Measurements from ENCODE around the gene LPP. TPM values are rescaled to one million over a fixed set of nuclear protein-coding genes. Genes with fewer than 3 reads are reported as not detected.

LPP gene
- total RNA-seq, 1 donor from 2014 or later = 97.4 TPM

- H3K9me3 ChIP-seq (replicated peaks) = no peaks in the 10 kb centered on the region
- H3K4me1 ChIP-seq = peaks cover 51% of the 10 kb centered on the region
- intact Hi-C loops (cut with micrococcal nuclease) = no loop called here
- no peak for DNase-seq
- no peaks in the 10 kb centered on the region for H3K27me3 ChIP-seq (ENCODE audit: low read depth)
- H3K4me3 ChIP-seq = no peak overlapping the region
- no peak for TF ChIP-seq CTCF (IDR thresholded peaks at IDR 0.05; ENCODE audit: borderline replicate concordance)
- H3K36me3 ChIP-seq = no peaks in the 10 kb centered on the region
- no peak overlapping the region for H3K27ac ChIP-seq (replicated peaks)
Measured at GRCh38 chr3:188553569-188553968, 399.6 kb downstream of the LPP start.

GRCh38 chr3:188554404-188554803 lies 400.4 kb downstream of the LPP start:
- H3K4me1 ChIP-seq = peaks cover 57% of the 10 kb centered on the region
- no peaks in the 10 kb centered on the region for H3K9me3 ChIP-seq (replicated peaks)
- H3K4me3 ChIP-seq = no peak overlapping the region
- no peak for DNase-seq
- no peaks in the 10 kb centered on the region for H3K36me3 ChIP-seq
- H3K27me3 ChIP-seq (ENCODE audit: low read depth) = no peaks in the 10 kb centered on the region
- TF ChIP-seq CTCF (IDR thresholded peaks at IDR 0.05; ENCODE audit: borderline replicate concordance) = no peak
- intact Hi-C loops (cut with micrococcal nuclease) = no loop called here
- H3K27ac ChIP-seq (replicated peaks) = no peak overlapping the region

- intact Hi-C loops (cut with micrococcal nuclease) = no loop called here
Measured at GRCh38 chr3:188557235-188557634, 403.3 kb downstream of the LPP start.

GRCh38 chr3:188558343-188559071 lies 404.6 kb downstream of the LPP start:
- H3K27ac ChIP-seq (replicated peaks) = no peak overlapping the region
- intact Hi-C loops (cut with micrococcal nuclease) = no loop called here

More at GRCh38 chr3:188557235-188557634, 403.3 kb downstream of the LPP start:
- Histone ChIP-seq H3K27ac (replicated peaks) (no peak overlapping the region), H3K27me3 (ENCODE audit: low read depth) (no peaks in the 10 kb centered on the region), H3K9me3 (replicated peaks) (no peaks in the 10 kb centered on the region), H3K36me3 (no peaks in the 10 kb centered on the region), H3K4me1 (peaks cover 59% of the 10 kb centered on the region), H3K4me3 (no peak overlapping the region)
- TF ChIP-seq CTCF (IDR thresholded peaks at IDR 0.05; ENCODE audit: borderline replicate concordance) = no peak
- DNase-seq = no peak

GRCh38 chr3:188559072-188559429 lies 405.1 kb downstream of the LPP start:
- Histone ChIP-seq H3K4me3 (no peak overlapping the region), H3K9me3 (replicated peaks) (no peaks in the 10 kb centered on the region), H3K4me1 (peaks cover 47% of the 10 kb centered on the region), H3K27me3 (ENCODE audit: low read depth) (no peaks in the 10 kb centered on the region), H3K27ac (replicated peaks) (no peak overlapping the region), H3K36me3 (no peaks in the 10 kb centered on the region)
- no peak for TF ChIP-seq CTCF (IDR thresholded peaks at IDR 0.05; ENCODE audit: borderline replicate concordance)
- intact Hi-C loops (cut with micrococcal nuclease) = no loop called here
- DNase-seq = no peak

More at GRCh38 chr3:188558343-188559071, 404.6 kb downstream of the LPP start:
- no peak overlapping the region for H3K4me3 ChIP-seq
- DNase-seq = no peak
- H3K36me3 ChIP-seq = no peaks in the 10 kb centered on the region
- no peak for TF ChIP-seq CTCF (IDR thresholded peaks at IDR 0.05; ENCODE audit: borderline replicate concordance)
- peaks cover 52% of the 10 kb centered on the region for H3K4me1 ChIP-seq
- no peaks in the 10 kb centered on the region for H3K27me3 ChIP-seq (ENCODE audit: low read depth)
- H3K9me3 ChIP-seq (replicated peaks) = no peaks in the 10 kb centered on the region
